Loucy (cell line): ENCODE measurements around the gene ITGAL.

Experiments
- EZH2phosphoT487 ChIP-seq: fragments of 200-600 bp; IDR thresholded peaks from 2 replicates; pipeline ENCODE4 v1.6.1; 2018; ENCODE audit warnings: antibody characterized with exemption, mild to moderate bottlenecking, moderate library complexity, borderline replicate concordance
- TF ChIP-seq, protein P1 (sequence below): fragments of 200-600 bp; sonication (generic); conservative IDR thresholded peaks from 2 replicates; pipeline ENCODE4 v1.5.1; 2014; ENCODE audit warnings: mild to moderate bottlenecking, antibody characterized with exemption, low read length

DNA sequence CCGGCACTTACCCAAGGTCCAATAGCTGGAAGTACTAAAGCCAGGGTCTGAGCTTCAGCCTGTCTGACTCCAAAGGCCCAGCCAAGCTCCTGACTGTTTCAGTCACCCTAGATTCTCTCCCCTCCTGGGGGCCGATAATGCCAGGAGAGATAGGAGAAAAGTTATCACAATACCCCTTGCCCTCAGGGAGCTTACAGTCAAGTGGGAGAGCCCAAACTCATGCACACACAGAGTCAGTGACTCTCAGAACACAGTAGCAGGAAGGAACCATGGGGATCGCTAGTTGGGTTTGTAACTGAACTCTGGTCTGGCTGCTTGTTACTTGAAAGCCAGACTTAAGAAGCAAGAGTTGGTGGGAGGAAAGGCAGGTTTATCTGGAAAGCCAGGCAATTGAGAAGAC is 39.0 kb downstream of the ITGAL start:
- TF ChIP-seq, protein P1, sequence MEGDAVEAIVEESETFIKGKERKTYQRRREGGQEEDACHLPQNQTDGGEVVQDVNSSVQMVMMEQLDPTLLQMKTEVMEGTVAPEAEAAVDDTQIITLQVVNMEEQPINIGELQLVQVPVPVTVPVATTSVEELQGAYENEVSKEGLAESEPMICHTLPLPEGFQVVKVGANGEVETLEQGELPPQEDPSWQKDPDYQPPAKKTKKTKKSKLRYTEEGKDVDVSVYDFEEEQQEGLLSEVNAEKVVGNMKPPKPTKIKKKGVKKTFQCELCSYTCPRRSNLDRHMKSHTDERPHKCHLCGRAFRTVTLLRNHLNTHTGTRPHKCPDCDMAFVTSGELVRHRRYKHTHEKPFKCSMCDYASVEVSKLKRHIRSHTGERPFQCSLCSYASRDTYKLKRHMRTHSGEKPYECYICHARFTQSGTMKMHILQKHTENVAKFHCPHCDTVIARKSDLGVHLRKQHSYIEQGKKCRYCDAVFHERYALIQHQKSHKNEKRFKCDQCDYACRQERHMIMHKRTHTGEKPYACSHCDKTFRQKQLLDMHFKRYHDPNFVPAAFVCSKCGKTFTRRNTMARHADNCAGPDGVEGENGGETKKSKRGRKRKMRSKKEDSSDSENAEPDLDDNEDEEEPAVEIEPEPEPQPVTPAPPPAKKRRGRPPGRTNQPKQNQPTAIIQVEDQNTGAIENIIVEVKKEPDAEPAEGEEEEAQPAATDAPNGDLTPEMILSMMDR = no peak
- no peak for TF ChIP-seq EZH2phosphoT487
